CD4-positive, alpha-beta T cell treated with Interferon gamma for 1 hour (primary cell): Measurements from ENCODE around the gene PLA1A.
"Not testable (repeated sequence)": the region's sequence is repeated elsewhere in the genome, so short reads cannot be mapped to it uniquely, and the experiment has no call there.

ENCODE experiments used
- DNase-seq: peaks from one replicate; pipeline ENCODE4 v3.0.0-alpha.2; 2020

The PLA1A gene

GRCh38 chr3:119669906-119670570, 72.4 kb downstream of the PLA1A start:
- DNase-seq: no peak

- DNase-seq: no peak
These were observed 75.1 kb downstream of the PLA1A start for GRCh38 chr3:119672776-119673175.

- no peak for DNase-seq
These were observed 76.2 kb downstream of the PLA1A start for GRCh38 chr3:119673875-119674274.

GRCh38 chr3:119675188-119675874, 77.6 kb downstream of the PLA1A start:
- DNase-seq: no peak

GRCh38 chr3:119676020-119676419, 78.3 kb downstream of the PLA1A start:
- DNase-seq: no peak

- peak; percentile 98 for DNase-seq
These were observed 79.3 kb downstream of the PLA1A start, which contains the start of gene COX17 for GRCh38 chr3:119676771-119677640. Gene COX17, minus strand, starts transcription at chr3:119677406. Its CDS starts 96 bp downstream, at chr3:119677310.

GRCh38 chr3:119677641-119677934, 79.9 kb downstream of the PLA1A start:
- DNase-seq: no peak

GRCh38 chr3:119678209-119678608, 80.5 kb downstream of the PLA1A start:
- not testable (repeated sequence) for DNase-seq
